Stimulated activated naive CD8-positive, alpha-beta T cell treated with anti-CD3 and anti-CD28 coated beads, Interleukin-15, amount 100 ng/mL, for 72 hours (primary cell): ENCODE data around the gene SLC2A9.
"Not testable (repeated sequence)": the region's sequence is repeated elsewhere in the genome, so short reads cannot be mapped to it uniquely, and the experiment has no call there.

Experiments
- ATAC-seq: fragments of 150-1000 bp; cut with Tn5 transposase; 2 replicates; pipeline ENCODE4 v1.10.0; 2021; ENCODE audit warnings: mild to moderate bottlenecking, moderate library complexity
- DNase-seq, 2 donors: peaks; one replicate each; pipeline ENCODE4 v3.0.0; 2021 to 2022
- H3K27ac Mint-ChIP-seq, 2 donors: one replicate each; pipeline ENCODE4 v1.8.0; 2022; ENCODE audit warnings: mild to moderate bottlenecking in 2 of 2, mixed read lengths in 2 of 2, moderate library complexity in 2 of 2
- H3K27me3 Mint-ChIP-seq: one replicate; pipeline ENCODE4 v1.8.0; 2022; ENCODE audit warnings: mixed read lengths
- H3K4me1 Mint-ChIP-seq: one replicate; pipeline ENCODE4 v1.8.0; 2022; ENCODE audit warnings: mild to moderate bottlenecking, mixed read lengths
- H3K4me3 Mint-ChIP-seq, 2 donors: one replicate each; pipeline ENCODE4 v1.8.0; 2022; ENCODE audit warnings: mild to moderate bottlenecking in 2 of 2, mixed read lengths in 2 of 2, moderate library complexity in 1 of 2
- H3K9me3 Mint-ChIP-seq, 2 donors: one replicate each; pipeline ENCODE4 v1.8.0; 2022; ENCODE audit warnings: mixed read lengths in 2 of 2

Gene SLC2A9

GRCh38 chr4:10001757-10002156, 19.5 kb downstream of the SLC2A9 start:
- ATAC-seq (no peak), DNase-seq (no peak)
- peaks cover 73% of the 10 kb centered on the region for H3K4me1 Mint-ChIP-seq

GRCh38 chr4:9999956-10000561, 21.2 kb downstream of the SLC2A9 start:
- no peak for DNase-seq
- Mint-ChIP-seq H3K9me3 (no peaks in the 10 kb centered on the region), H3K27ac (no peak overlapping the region), H3K27me3 (no peaks in the 10 kb centered on the region), H3K4me3 (peak overlapping the region in 1 of 2 donors; percentile 2), H3K4me1 (peaks cover 66% of the 10 kb centered on the region)
- ATAC-seq: peak; percentile 60

More at GRCh38 chr4:10001757-10002156, 19.5 kb downstream of the SLC2A9 start:
- no peaks in the 10 kb centered on the region for H3K27me3 Mint-ChIP-seq
- H3K27ac Mint-ChIP-seq: no peak overlapping the region
- no peak overlapping the region for H3K4me3 Mint-ChIP-seq
- H3K9me3 Mint-ChIP-seq: no peaks in the 10 kb centered on the region

GRCh38 chr4:9997886-9998285, 23.4 kb downstream of the SLC2A9 start:
- Mint-ChIP-seq H3K27me3 (no peaks in the 10 kb centered on the region), H3K4me3 (no peak overlapping the region), H3K27ac (no peak overlapping the region), H3K4me1 (peaks cover 65% of the 10 kb centered on the region), H3K9me3 (peaks cover 4 to 6% of the 10 kb centered on the region in 2 donors)
- no peak for ATAC-seq
- DNase-seq: no peak

- no peak overlapping the region for H3K4me3 Mint-ChIP-seq
- H3K27me3 Mint-ChIP-seq: no peaks in the 10 kb centered on the region
- peak overlapping the region in 1 of 2 donors; percentile 44 for H3K27ac Mint-ChIP-seq
- H3K4me1 Mint-ChIP-seq: peaks cover 51% of the 10 kb centered on the region
- DNase-seq (no peak), ATAC-seq (no peak)
- peaks cover 4 to 6% of the 10 kb centered on the region in 2 donors for H3K9me3 Mint-ChIP-seq
Observed at GRCh38 chr4:9996319-9997110, 24.8 kb downstream of the SLC2A9 start.

GRCh38 chr4:9994246-9994847, 26.9 kb downstream of the SLC2A9 start:
- ATAC-seq (peak; percentile 94), DNase-seq (no peak)
- Mint-ChIP-seq H3K27ac (peak overlapping the region in 1 of 2 donors; percentile 83), H3K9me3 (peaks cover 4 to 6% of the 10 kb centered on the region in 2 donors), H3K4me1 (peaks cover 33% of the 10 kb centered on the region), H3K27me3 (no peaks in the 10 kb centered on the region), H3K4me3 (peak overlapping the region in 1 of 2 donors; percentile 21)

- peaks cover 4 to 6% of the 10 kb centered on the region in 2 donors for H3K9me3 Mint-ChIP-seq
- H3K4me1 Mint-ChIP-seq: peaks cover 20% of the 10 kb centered on the region
- DNase-seq: no peak
- no peak overlapping the region for H3K27ac Mint-ChIP-seq
- H3K4me3 Mint-ChIP-seq: no peak overlapping the region
- no peaks in the 10 kb centered on the region for H3K27me3 Mint-ChIP-seq
- ATAC-seq: no peak
Observed at GRCh38 chr4:9989918-9990635, 31.2 kb downstream of the SLC2A9 start.

GRCh38 chr4:9988933-9989332, 32.4 kb downstream of the SLC2A9 start:
- ATAC-seq (no peak), DNase-seq (no peak)
- Mint-ChIP-seq H3K27ac (no peak overlapping the region), H3K4me1 (peaks cover 8% of the 10 kb centered on the region), H3K4me3 (no peak overlapping the region), H3K27me3 (no peaks in the 10 kb centered on the region), H3K9me3 (peaks cover 1 to 6% of the 10 kb centered on the region in 2 donors)

GRCh38 chr4:9988363-9988749, 32.9 kb downstream of the SLC2A9 start:
- Mint-ChIP-seq H3K9me3 (peaks cover 0 to 4% of the 10 kb centered on the region in 2 donors), H3K4me3 (no peak overlapping the region), H3K27ac (no peak overlapping the region), H3K27me3 (no peaks in the 10 kb centered on the region), H3K4me1 (peaks cover 2% of the 10 kb centered on the region)
- no peak for DNase-seq
- no peak for ATAC-seq

- no peak for ATAC-seq
- Mint-ChIP-seq H3K27ac (no peak overlapping the region), H3K9me3 (no peaks in the 10 kb centered on the region), H3K27me3 (no peaks in the 10 kb centered on the region), H3K4me1 (no peaks in the 10 kb centered on the region), H3K4me3 (no peak overlapping the region)
- DNase-seq: no peak
Observed at GRCh38 chr4:9987749-9988362, 33.4 kb downstream of the SLC2A9 start.

GRCh38 chr4:9984621-9985020, 36.7 kb downstream of the SLC2A9 start:
- H3K27me3 Mint-ChIP-seq: no peaks in the 10 kb centered on the region
- no peak overlapping the region for H3K27ac Mint-ChIP-seq
- H3K4me3 Mint-ChIP-seq: no peak overlapping the region
- H3K4me1 Mint-ChIP-seq: no peaks in the 10 kb centered on the region
- DNase-seq (no peak), ATAC-seq (no peak)
- H3K9me3 Mint-ChIP-seq: peaks cover 6 to 9% of the 10 kb centered on the region in 2 donors

GRCh38 chr4:9983211-9983610, 38.1 kb downstream of the SLC2A9 start:
- no peak overlapping the region for H3K4me3 Mint-ChIP-seq
- peaks cover 6 to 9% of the 10 kb centered on the region in 2 donors for H3K9me3 Mint-ChIP-seq
- no peaks in the 10 kb centered on the region for H3K27me3 Mint-ChIP-seq
- DNase-seq (no peak), ATAC-seq (no peak)
- H3K27ac Mint-ChIP-seq: no peak overlapping the region
- no peaks in the 10 kb centered on the region for H3K4me1 Mint-ChIP-seq

GRCh38 chr4:9981899-9982298, 39.4 kb downstream of the SLC2A9 start:
- H3K4me3 Mint-ChIP-seq, H3K4me1 Mint-ChIP-seq, H3K9me3 Mint-ChIP-seq, H3K27me3 Mint-ChIP-seq, DNase-seq, H3K27ac Mint-ChIP-seq, ATAC-seq: not testable (repeated sequence)

- Mint-ChIP-seq H3K9me3 (peaks cover 6 to 9% of the 10 kb centered on the region in 2 donors), H3K27me3 (no peaks in the 10 kb centered on the region), H3K27ac (no peak overlapping the region), H3K4me1 (no peaks in the 10 kb centered on the region), H3K4me3 (no peak overlapping the region)
- ATAC-seq (no peak), DNase-seq (no peak)
Observed at GRCh38 chr4:9980898-9981297, 40.4 kb downstream of the SLC2A9 start.

- peaks cover 6 to 9% of the 10 kb centered on the region in 2 donors for H3K9me3 Mint-ChIP-seq
- no peak for ATAC-seq
Observed at GRCh38 chr4:9979101-9979701, 42.1 kb downstream of the SLC2A9 start.

GRCh38 chr4:9977518-9978031, 43.7 kb downstream of the SLC2A9 start:
- peak overlapping the region in 1 of 2 donors; percentile 37 for H3K27ac Mint-ChIP-seq
- peaks cover 14 to 18% of the 10 kb centered on the region in 2 donors for H3K9me3 Mint-ChIP-seq
- H3K4me1 Mint-ChIP-seq: peaks cover 5% of the 10 kb centered on the region
- H3K27me3 Mint-ChIP-seq: peaks cover 6% of the 10 kb centered on the region
- no peak for DNase-seq
- no peak for ATAC-seq
- no peak overlapping the region for H3K4me3 Mint-ChIP-seq

More at GRCh38 chr4:9979101-9979701, 42.1 kb downstream of the SLC2A9 start:
- Mint-ChIP-seq H3K27ac (no peak overlapping the region), H3K27me3 (no peaks in the 10 kb centered on the region), H3K4me3 (no peak overlapping the region), H3K4me1 (no peaks in the 10 kb centered on the region)
- no peak for DNase-seq
